ENCODE measurements around the gene USP46.

USP46 gene

GRCh38 chr4:52665592-52665991, 6.5 kb upstream of the USP46 start:
- TF ChIP-seq ZNF274 (IDR thresholded peaks at IDR 0.05; ENCODE audit: low read depth, low read length) = no peak
- no peak overlapping the region for H3K4me3 ChIP-seq (ENCODE audit: low read length)

GRCh38 chr4:52664479-52664878, 5.4 kb upstream of the USP46 start:
- no peak overlapping the region for H3K4me3 ChIP-seq (ENCODE audit: low read length)
- no peak for TF ChIP-seq ZNF274 (IDR thresholded peaks at IDR 0.05; ENCODE audit: low read depth, low read length)

GRCh38 chr4:52661966-52662690, 3.0 kb upstream of the USP46 start:
- no peak for TF ChIP-seq ZNF274 (IDR thresholded peaks at IDR 0.05; ENCODE audit: low read depth, low read length)
- H3K4me3 ChIP-seq (ENCODE audit: low read length) = no peak overlapping the region

- H3K4me3 ChIP-seq (ENCODE audit: low read length) = no peak overlapping the region
- TF ChIP-seq ZNF274 (IDR thresholded peaks at IDR 0.05; ENCODE audit: low read depth, low read length) = no peak
These were observed 1.5 kb upstream of the USP46 start for GRCh38 chr4:52660643-52661042.

- peak overlapping the region; percentile 69 for H3K4me3 ChIP-seq (ENCODE audit: low read length)
- no peak for TF ChIP-seq ZNF274 (IDR thresholded peaks at IDR 0.05; ENCODE audit: low read depth, low read length)
These were observed 691 bp upstream of the USP46 start for GRCh38 chr4:52659722-52660261.

- TF ChIP-seq ZNF274 (IDR thresholded peaks at IDR 0.05; ENCODE audit: low read depth, low read length) = no peak
- peak overlapping the region; percentile 90 for H3K4me3 ChIP-seq (ENCODE audit: low read length)
These were observed 480 bp downstream of the USP46 start for GRCh38 chr4:52658641-52659000.

- TF ChIP-seq ZNF274 (IDR thresholded peaks at IDR 0.05; ENCODE audit: low read depth, low read length) = no peak
- peak overlapping the region; percentile 90; the same call in 1 of the 2 replicates for H3K4me3 ChIP-seq (ENCODE audit: low read length)
These were observed 1.2 kb downstream of the USP46 start for GRCh38 chr4:52657618-52658501.

GRCh38 chr4:52657292-52657617, 1.8 kb downstream of the USP46 start:
- H3K4me3 ChIP-seq (ENCODE audit: low read length) = no peak overlapping the region
- TF ChIP-seq ZNF274 (IDR thresholded peaks at IDR 0.05; ENCODE audit: low read depth, low read length) = no peak

- H3K4me3 ChIP-seq (ENCODE audit: low read length) = no peak overlapping the region
- TF ChIP-seq ZNF274 (IDR thresholded peaks at IDR 0.05; ENCODE audit: low read depth, low read length) = no peak
These were observed 3.6 kb downstream of the USP46 start for GRCh38 chr4:52655506-52655905.

- H3K4me3 ChIP-seq (ENCODE audit: low read length) = no peak overlapping the region
- TF ChIP-seq ZNF274 (IDR thresholded peaks at IDR 0.05; ENCODE audit: low read depth, low read length) = no peak
These were observed 7.0 kb downstream of the USP46 start for GRCh38 chr4:52651996-52652672.

- TF ChIP-seq ZNF274 (IDR thresholded peaks at IDR 0.05; ENCODE audit: low read depth, low read length) = no peak
- H3K4me3 ChIP-seq (ENCODE audit: low read length) = no peak overlapping the region
These were observed 10.3 kb downstream of the USP46 start for GRCh38 chr4:52648836-52649235.

GRCh38 chr4:52646741-52647140, 12.4 kb downstream of the USP46 start:
- no peak for TF ChIP-seq ZNF274 (IDR thresholded peaks at IDR 0.05; ENCODE audit: low read depth, low read length)

GRCh38 chr4:52646096-52646495, 13.0 kb downstream of the USP46 start:
- no peak overlapping the region for H3K4me3 ChIP-seq (ENCODE audit: low read length)
- no peak for TF ChIP-seq ZNF274 (IDR thresholded peaks at IDR 0.05; ENCODE audit: low read depth, low read length)

More at GRCh38 chr4:52646741-52647140, 12.4 kb downstream of the USP46 start:
- no peak overlapping the region for H3K4me3 ChIP-seq (ENCODE audit: low read length)

GRCh38 chr4:52645300-52645699, 13.8 kb downstream of the USP46 start:
- H3K4me3 ChIP-seq (ENCODE audit: low read length) = no peak overlapping the region
- no peak for TF ChIP-seq ZNF274 (IDR thresholded peaks at IDR 0.05; ENCODE audit: low read depth, low read length)
